H1 (cell line): ENCODE results near the gene ATP1A3. TPM values are rescaled to one million over a fixed set of nuclear protein-coding genes. Genes with fewer than 3 reads are reported as not detected.

ENCODE experiments used
- CTCF ChIA-PET: fragments of 300-600 bp; sonication (Branson Sonifier 250); formaldehyde crosslinking; loops from one replicate; lab custom pipeline; 2021; ENCODE audit not compliant: partially characterized antibody; lab: Charles Lee
- POLR2A ChIA-PET: fragments of 300-600 bp; sonication (Branson Sonifier 250); formaldehyde crosslinking; loops from one replicate; lab custom pipeline; 2021; ENCODE audit warnings: inconsistent platforms; ENCODE audit not compliant: partially characterized antibody; lab: Charles Lee
- DNase-seq, 2 experiments: peaks; one replicate each; pipeline versions ENCODE4 v3.0.0 to v3.0.0-alpha.2; 2010 to 2022; ENCODE audit warnings: low spot score in 2 of 2, low read depth in 1 of 2, mixed read lengths in 1 of 2
- FAIRE-seq: peaks from 2 replicates; lab custom pipeline; 2011; peaks lifted over from hg19 to GRCh38; lab: Jason Lieb, UNC
- H2AFZ ChIP-seq: 2 replicates; pipeline ENCODE4 v1.8.1; 2012; ENCODE audit warnings: low read length, inconsistent platforms
- H2AK5ac ChIP-seq: 2 replicates; pipeline ENCODE4 v1.6.1; 2013; ENCODE audit warnings: low read depth, low read length
- H2BK120ac ChIP-seq: replicated peaks from 2 replicates; pipeline ENCODE3; 2013; ENCODE audit warnings: low read depth, low read length, inconsistent platforms
- H2BK12ac ChIP-seq: 2 replicates; pipeline ENCODE4 v1.6.1; 2013; ENCODE audit warnings: low read depth, low read length
- H2BK15ac ChIP-seq: 2 replicates; pipeline ENCODE4 v1.6.1; 2013; ENCODE audit warnings: low read length
- H2BK20ac ChIP-seq: 2 replicates; pipeline ENCODE4 v1.6.1; 2013; ENCODE audit warnings: low read length
- H2BK5ac ChIP-seq: 2 replicates; pipeline ENCODE4 v1.6.1; 2013; ENCODE audit warnings: low read depth, low read length
- H3K14ac ChIP-seq: 2 replicates; pipeline ENCODE4 v1.6.1; 2013; ENCODE audit warnings: inconsistent platforms; ENCODE audit not compliant: insufficient read length
- H3K18ac ChIP-seq: 2 replicates; pipeline ENCODE4 v1.6.1; 2013; ENCODE audit warnings: low read length; ENCODE audit errors: extremely low read depth
- H3K23ac ChIP-seq: 2 replicates; pipeline ENCODE4 v1.6.1; 2013; ENCODE audit warnings: inconsistent platforms; ENCODE audit not compliant: insufficient read length
- H3K23me2 ChIP-seq: 2 replicates; pipeline ENCODE4 v1.6.1; 2013; ENCODE audit warnings: low read depth, low read length
- H3K27ac ChIP-seq: 2 replicates; pipeline ENCODE4 v1.6.1; 2011; ENCODE audit warnings: low read depth, low read length, inconsistent platforms
- H3K27me3 ChIP-seq, 4 experiments: replicated peaks in 1 of 4; 1 replicate in 1 of 4; 2 replicates in 3 of 4; pipeline versions ENCODE4 v1.6.1 to v1.8.1; 2011 to 2013; ENCODE audit warnings: low read length in 3 of 4, mild to moderate bottlenecking in 3 of 4, inconsistent platforms in 2 of 4, mixed read lengths in 2 of 4, moderate library complexity in 1 of 4; ENCODE audit not compliant: control insufficient read depth in 3 of 4, insufficient read depth in 3 of 4; ENCODE audit errors: extremely low read depth in 1 of 4
- H3K36me3 ChIP-seq, 4 experiments: 2 replicates each; pipeline versions ENCODE4 v1.6.1 to v1.8.1; 2011 to 2013; ENCODE audit warnings: mild to moderate bottlenecking in 4 of 4, low read length in 3 of 4, moderate library complexity in 2 of 4, control low read depth in 1 of 4, inconsistent platforms in 1 of 4; ENCODE audit not compliant: insufficient read depth in 4 of 4, control insufficient read depth in 2 of 4
- H3K4ac ChIP-seq: replicated peaks from 2 replicates; pipeline ENCODE3; 2013; ENCODE audit warnings: low read length, low read depth, mixed read lengths, inconsistent platforms; ENCODE audit not compliant: insufficient read length
- H3K4me1 ChIP-seq, 4 experiments: replicated peaks in 1 of 4; 1 replicate in 1 of 4; 2 replicates in 3 of 4; pipeline versions ENCODE4 v1.6.1 to v1.8.1; 2011 to 2013; ENCODE audit warnings: low read length in 3 of 4, inconsistent platforms in 2 of 4, mixed read lengths in 1 of 4; ENCODE audit not compliant: insufficient read depth in 4 of 4, control insufficient read depth in 3 of 4
- H3K4me2 ChIP-seq, 2 experiments: 2 replicates each; pipeline versions ENCODE4 v1.6.1 to v1.8.1; 2011 to 2013; ENCODE audit warnings: low read depth in 2 of 2, low read length in 2 of 2, control low read depth in 1 of 2, inconsistent platforms in 1 of 2, mild to moderate bottlenecking in 1 of 2; ENCODE audit not compliant: insufficient read depth in 1 of 2
- H3K4me3 ChIP-seq, 4 experiments: fragments of 200-600, 300-600 bp in 1 of 4; sonication (generic), shearing (Covaris generic), sonication (Bioruptor Twin) in 1 of 4; 2 replicates each; pipeline versions ENCODE4 v1.5.1 to v1.8.1; 2011 to 2016; ENCODE audit warnings: low read length in 4 of 4, low read depth in 3 of 4, control low read depth in 2 of 4, inconsistent platforms in 2 of 4, mild to moderate bottlenecking in 2 of 4, mixed read lengths in 1 of 4, moderate library complexity in 1 of 4; ENCODE audit not compliant: insufficient read depth in 2 of 4; ENCODE audit errors: extremely low read depth in 1 of 4
- H3K56ac ChIP-seq: replicated peaks from 2 replicates; pipeline ENCODE3; 2013; ENCODE audit warnings: low read depth, mild to moderate bottlenecking, mixed read lengths, low read length, inconsistent platforms; ENCODE audit not compliant: insufficient read length
- H3K79me1 ChIP-seq: 2 replicates; pipeline ENCODE4 v1.6.1; 2013; ENCODE audit warnings: low read depth, low read length, control low read depth
- H3K79me2 ChIP-seq, 2 experiments: 2 replicates each; pipeline versions ENCODE4 v1.6.1 to v1.8.1; 2012 to 2013; ENCODE audit warnings: low read length in 2 of 2, mild to moderate bottlenecking in 2 of 2, inconsistent platforms in 1 of 2; ENCODE audit not compliant: insufficient read depth in 2 of 2, control insufficient read depth in 1 of 2
- H3K9ac ChIP-seq, 4 experiments: replicated peaks in 1 of 4; 1 replicate in 1 of 4; 2 replicates in 3 of 4; pipeline versions ENCODE4 v1.6.1 to v1.8.1; 2011 to 2013; ENCODE audit warnings: low read depth in 3 of 4, low read length in 3 of 4, control low read depth in 2 of 4, mild to moderate bottlenecking in 2 of 4, moderate library complexity in 2 of 4, inconsistent platforms in 1 of 4; ENCODE audit errors: extremely low read depth in 1 of 4
- H3K9me3 ChIP-seq, 2 experiments: 2 replicates each; pipeline versions ENCODE4 v1.6.1 to v1.8.1; 2012 to 2013; ENCODE audit warnings: mild to moderate bottlenecking in 2 of 2, moderate library complexity in 2 of 2, control low read depth in 1 of 2, inconsistent platforms in 1 of 2, low read depth in 1 of 2, low read length in 1 of 2, mixed read lengths in 1 of 2; ENCODE audit not compliant: insufficient read depth in 2 of 2
- H4K20me1 ChIP-seq, 2 experiments: replicated peaks in 1 of 2; 2 replicates each; pipeline versions ENCODE3 to v1.8.1; 2011 to 2013; ENCODE audit warnings: inconsistent platforms in 2 of 2, low read length in 2 of 2, mild to moderate bottlenecking in 1 of 2; ENCODE audit not compliant: insufficient read depth in 2 of 2, control insufficient read depth in 1 of 2
- H4K5ac ChIP-seq: 2 replicates; pipeline ENCODE4 v1.6.1; 2013; ENCODE audit warnings: low read length, low read depth, mixed read lengths, inconsistent platforms; ENCODE audit not compliant: insufficient read length
- H4K8ac ChIP-seq: 2 replicates; pipeline ENCODE4 v1.8.0; 2013; ENCODE audit warnings: mild to moderate bottlenecking, moderate library complexity, low read length, inconsistent platforms; ENCODE audit not compliant: insufficient read depth; ENCODE audit errors: extremely low read depth
- H4K91ac ChIP-seq: replicated peaks from 2 replicates; pipeline ENCODE3; 2013; ENCODE audit warnings: low read length, mixed read lengths, inconsistent platforms; ENCODE audit not compliant: insufficient read length
- BCL11A ChIP-seq, 2 experiments: IDR thresholded peaks; one replicate each; pipeline ENCODE4 v1.6.1; 2011; ENCODE audit warnings: low read depth in 2 of 2, low read length in 2 of 2, mild to moderate bottlenecking in 2 of 2
- EP300 ChIP-seq, 2 experiments: IDR thresholded peaks; 1 replicate in 1 of 2; 2 replicates in 1 of 2; pipeline ENCODE4 v1.6.1; 2011 to 2012; ENCODE audit warnings: low read depth in 2 of 2, low read length in 2 of 2, mild to moderate bottlenecking in 2 of 2, borderline replicate concordance in 1 of 2, inconsistent platforms in 1 of 2, moderate library complexity in 1 of 2
- GABPA ChIP-seq: IDR thresholded peaks from 2 replicates; pipeline ENCODE4 v1.6.1; 2011; ENCODE audit warnings: mild to moderate bottlenecking, low read length, moderate library complexity, borderline replicate concordance; ENCODE audit not compliant: insufficient read depth
- PHF8 ChIP-seq: fragments of 200-600 bp; sonication (generic); conservative IDR thresholded peaks from 2 replicates; pipeline ENCODE4 v1.7.1; 2012; ENCODE audit warnings: low read depth, mild to moderate bottlenecking, inconsistent platforms, low read length, moderate library complexity
- POLR2AphosphoS5 ChIP-seq: IDR thresholded peaks from 2 replicates; pipeline ENCODE4 v1.6.1; 2011; ENCODE audit warnings: low read depth, low read length
- RAD21 ChIP-seq, 2 experiments: IDR thresholded peaks in 1 of 2; conservative IDR thresholded peaks in 1 of 2; 2 replicates each; pipeline ENCODE4 v1.6.1; 2011; ENCODE audit warnings: low read depth in 2 of 2, low read length in 2 of 2, improper control_type of control experiment in 1 of 2, inconsistent platforms in 1 of 2, mild to moderate bottlenecking in 1 of 2, moderate library complexity in 1 of 2
- SIN3A ChIP-seq, 2 experiments: IDR thresholded peaks in 1 of 2; conservative IDR thresholded peaks in 1 of 2; 2 replicates each; pipeline ENCODE4 v1.6.1; 2011 to 2012; ENCODE audit warnings: low read length in 2 of 2, improper control_type of control experiment in 1 of 2, low read depth in 1 of 2, mild to moderate bottlenecking in 1 of 2
- SP4 ChIP-seq: IDR thresholded peaks from 2 replicates; pipeline ENCODE4 v1.6.1; 2012; ENCODE audit warnings: low read length, inconsistent platforms
- TBP ChIP-seq: IDR thresholded peaks from 2 replicates; pipeline ENCODE4 v1.6.1; 2011; ENCODE audit warnings: low read depth, low read length, improper control_type of control experiment
- WGBS, 2 experiments: shearing (Covaris generic) in 1 of 2; methylation state at CpG; one replicate each; pipeline versions ENCODE4 v1.1.6 to v1.1.7; 2013 to 2015; ENCODE audit warnings: low lambda C conversion rate in 2 of 2, mixed read lengths in 2 of 2, inconsistent platforms in 1 of 2, low coverage in 1 of 2, missing lambda C conversion rate in 1 of 2; ENCODE audit not compliant: insufficient replicate concordance in 2 of 2, insufficient coverage in 1 of 2, insufficient read length in 1 of 2; ENCODE audit errors: extremely low coverage in 1 of 2, missing lambda C conversion rate in 1 of 2; 5-methylcytosine and 5-hydroxymethylcytosine counted together
- polyA plus RNA-seq, 7 experiments: library from polyadenylated mRNA; depleted of rRNA in 3 of 7; stranded (reverse) in 5 of 7; unstranded in 2 of 7; fragments of >200 nt in 5 of 7; fragments of 200-250 nt in 2 of 7; gene quantifications; 1 replicate in 5 of 7; 2 replicates in 1 of 7; 4 replicates in 1 of 7; pipeline versions ENCODE4 v1.2.1 to v1.2.3, GENCODE V29; 2011 to 2013; ENCODE audit warnings: missing spikeins in 2 of 7, mixed read lengths in 2 of 7
- total RNA-seq: library from RNA; stranded (reverse); fragmentation: NEBNext Ultra II Directional; extraction: Animal tissue kit (Norgen Biotek cat#: 25700); gene quantifications from 2 replicates; pipeline ENCODE4 v1.2.1, GENCODE V29; 2021

ATP1A3 gene
- total and polyA plus RNA-seq, 2 of the 8 experiments (the other 6 are each of a cell fraction or from before 2014, with no cell fraction given) = 11.1 to 41.2 TPM

- Histone ChIP-seq H2AK5ac (no peak overlapping the region), H2BK15ac (no peak overlapping the region), H4K20me1 (peaks cover 0 to 2% of the 10 kb centered on the region in 2 experiments), H3K4me1 (peaks cover 0 to 7% (median 5%) of the 10 kb centered on the region in 4 experiments; a peak in 5 of 7 replicates), H3K14ac (no peak overlapping the region), H2BK120ac (no peak overlapping the region), H2AFZ (no peak overlapping the region), H3K4ac (no peak overlapping the region), H3K9me3 (no peaks in the 10 kb centered on the region), H3K27me3 (no peaks in the 10 kb centered on the region), H3K18ac (no peak overlapping the region), H4K91ac (no peak overlapping the region), H3K23ac (no peak overlapping the region), H4K8ac (peak overlapping the region; percentile 0; the same call in 1 of the 2 replicates), H3K4me3 (peak overlapping the region; percentile 25 to 59 (median 40); a peak in 6 of 8 replicates), H3K9ac (0 out of 7 replicates have a peak overlapping the region, but pooled peaks of 1 of the 4 experiments have one; percentile 13), H3K23me2 (no peaks in the 10 kb centered on the region), H3K79me1 (no peaks in the 10 kb centered on the region), H2BK12ac (peak overlapping the region; percentile 11; the same call in 1 of the 2 replicates), H4K5ac (no peak overlapping the region), H3K27ac (peak overlapping the region; percentile 0; the same call in 1 of the 2 replicates), H3K36me3 (peaks cover 0 to 5% (median 4%) of the 10 kb centered on the region in 4 experiments; a peak in 4 of 8 replicates), H2BK20ac (no peak overlapping the region), H3K4me2 (peak overlapping the region; percentile 5 to 55; a peak in 3 of 4 replicates), H3K79me2 (no peaks in the 10 kb centered on the region), H3K56ac (no peak overlapping the region), H2BK5ac (no peak overlapping the region)
- DNase-seq (peak; percentile 44 to 98), FAIRE-seq (peak; percentile 86)
- CTCF ChIA-PET = interaction anchor here (0.5 to 3.7 kb wide), 34 partner anchors 9 to 302 kb away, joined by 3 to 58 read pairs (median 6); partner anchors contain the start of gene GRIK5
- POLR2A ChIA-PET = interaction anchor here (0.6 to 1.8 kb wide), 11 partner anchors 10 to 605 kb away, joined by 3 to 9 read pairs (median 3); partner anchors contain the start of gene ZNF574
- WGBS, 2 experiments = 47% methylated on average over 8 of the region's 8 CpGs; no CpG with 5 or more reads in 1 of the 2 experiments
- TF ChIP-seq SIN3A (conservative IDR thresholded peaks at IDR 0.05 in 1 of 2, IDR thresholded peaks at IDR 0.05 in 1 of 2; ENCODE audit: low read depth in 1 of 2, low read length in 2 of 2) = peak in 1 of 2 experiments; percentile 73; a peak in 1 of 4 replicates
- TF ChIP-seq TBP = peak; percentile 71
- TF ChIP-seq POLR2AphosphoS5 = peak; percentile 40; the same call in 1 of the 2 replicates
- peak; percentile 36 to 49 for TF ChIP-seq RAD21 (IDR thresholded peaks at IDR 0.05 in 1 of 2, conservative IDR thresholded peaks at IDR 0.05 in 1 of 2; ENCODE audit: low read depth in 2 of 2, low read length in 2 of 2)
- TF ChIP-seq EP300 (IDR thresholded peaks at IDR 0.05; ENCODE audit: borderline replicate concordance in 1 of 2, low read depth in 2 of 2, low read length in 2 of 2) = no peak
- 0 out of 2 replicates have a peak, but pooled peaks have one; percentile 42 for TF ChIP-seq PHF8
- TF ChIP-seq BCL11A (IDR thresholded peaks at IDR 0.05; ENCODE audit: low read depth in 2 of 2, low read length in 2 of 2) = no peak
- no peak for TF ChIP-seq SP4
- peak; percentile 82; the same call in 1 of the 2 replicates for TF ChIP-seq GABPA
These were observed 34.5 kb upstream of the ATP1A3 start for GRCh38 chr19:42028304-42029216.
